Peyer's patch (tissue), 4 donors: ENCODE results near the gene MTX3. TPM values are rescaled to one million over a fixed set of nuclear protein-coding genes. Genes with fewer than 3 reads are reported as not detected.

Source experiments
- DNase-seq, 3 donors: peaks; one replicate each; pipeline ENCODE4 v3.0.0-alpha.2; 2017 to 2019
- H3K27ac ChIP-seq, 4 donors: fragments of 200-600 bp; sonication (generic); one replicate each; pipeline ENCODE4 v1.5.1; 2016 to 2019
- H3K27me3 ChIP-seq, 2 donors: fragments of 200-600 bp; sonication (generic); one replicate each; pipeline ENCODE4 v1.5.1; 2019
- H3K36me3 ChIP-seq, 3 donors: fragments of 200-600 bp; sonication (generic); one replicate each; pipeline ENCODE4 v1.5.1; 2016 to 2019
- H3K4me1 ChIP-seq, 4 donors: fragments of 200-600 bp; sonication (generic); one replicate each; pipeline ENCODE4 v1.5.1; 2016 to 2019
- H3K4me3 ChIP-seq, 4 donors: fragments of 200-600 bp; sonication (generic); 1 replicate in 3 of 4; 2 replicates in 1 of 4; pipeline ENCODE4 v1.5.1; 2016 to 2019; ENCODE audit warnings: mild to moderate bottlenecking in 1 of 4
- H3K9me3 ChIP-seq, 4 donors: fragments of 200-600 bp; sonication (generic); one replicate each; pipeline ENCODE4 v1.5.1; 2016 to 2019; ENCODE audit warnings: mild to moderate bottlenecking in 1 of 4
- POLR2A ChIP-seq, 2 donors: fragments of 450-650 bp; IDR thresholded peaks; one replicate each; pipeline ENCODE4 v1.5.1; 2017; ENCODE audit warnings: antibody characterized with exemption in 2 of 2, mild to moderate bottlenecking in 2 of 2, moderate library complexity in 2 of 2
- total RNA-seq, 4 donors: library from RNA; depleted of rRNA; stranded (reverse); fragments of >200 nt; gene quantifications; one replicate each; pipeline ENCODE4 v1.1.0, GENCODE V29; 2016
- TF ChIP-seq, protein P1 (sequence below), 6 experiments: fragments of 450-650 bp in 4 of 6; fragments of 200-600 bp in 2 of 6; sonication (generic) in 1 of 6; IDR thresholded peaks; one replicate each; pipeline ENCODE4 v1.5.1; 2017 to 2019; ENCODE audit warnings: antibody characterized with exemption in 6 of 6, mild to moderate bottlenecking in 3 of 6, moderate library complexity in 1 of 6

Gene MTX3
- total RNA-seq, 4 donors from 2014 or later, result 8.4 to 11.6 (median 9.2) TPM

- no peak for DNase-seq
- H3K4me1 ChIP-seq, result no peaks in the 10 kb centered on the region
- no peaks in the 10 kb centered on the region for H3K36me3 ChIP-seq
- no peak overlapping the region for H3K27ac ChIP-seq
- no peak overlapping the region for H3K4me3 ChIP-seq
- H3K27me3 ChIP-seq, result no peaks in the 10 kb centered on the region
- TF ChIP-seq POLR2A (IDR thresholded peaks at IDR 0.05), result no peak
- TF ChIP-seq, protein P1, sequence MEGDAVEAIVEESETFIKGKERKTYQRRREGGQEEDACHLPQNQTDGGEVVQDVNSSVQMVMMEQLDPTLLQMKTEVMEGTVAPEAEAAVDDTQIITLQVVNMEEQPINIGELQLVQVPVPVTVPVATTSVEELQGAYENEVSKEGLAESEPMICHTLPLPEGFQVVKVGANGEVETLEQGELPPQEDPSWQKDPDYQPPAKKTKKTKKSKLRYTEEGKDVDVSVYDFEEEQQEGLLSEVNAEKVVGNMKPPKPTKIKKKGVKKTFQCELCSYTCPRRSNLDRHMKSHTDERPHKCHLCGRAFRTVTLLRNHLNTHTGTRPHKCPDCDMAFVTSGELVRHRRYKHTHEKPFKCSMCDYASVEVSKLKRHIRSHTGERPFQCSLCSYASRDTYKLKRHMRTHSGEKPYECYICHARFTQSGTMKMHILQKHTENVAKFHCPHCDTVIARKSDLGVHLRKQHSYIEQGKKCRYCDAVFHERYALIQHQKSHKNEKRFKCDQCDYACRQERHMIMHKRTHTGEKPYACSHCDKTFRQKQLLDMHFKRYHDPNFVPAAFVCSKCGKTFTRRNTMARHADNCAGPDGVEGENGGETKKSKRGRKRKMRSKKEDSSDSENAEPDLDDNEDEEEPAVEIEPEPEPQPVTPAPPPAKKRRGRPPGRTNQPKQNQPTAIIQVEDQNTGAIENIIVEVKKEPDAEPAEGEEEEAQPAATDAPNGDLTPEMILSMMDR (IDR thresholded peaks at IDR 0.05), result no peak
- H3K9me3 ChIP-seq, result no peaks in the 10 kb centered on the region
Measured at GRCh38 chr5:79963261-79964061, 27.6 kb downstream of the MTX3 start.

- no peak for DNase-seq
- no peaks in the 10 kb centered on the region for H3K36me3 ChIP-seq
- no peak for TF ChIP-seq POLR2A (IDR thresholded peaks at IDR 0.05)
- TF ChIP-seq, protein P1 (IDR thresholded peaks at IDR 0.05), result no peak
- H3K4me1 ChIP-seq, result no peaks in the 10 kb centered on the region
- H3K9me3 ChIP-seq, result no peaks in the 10 kb centered on the region
- H3K27ac ChIP-seq, result no peak overlapping the region
- no peaks in the 10 kb centered on the region for H3K27me3 ChIP-seq
- H3K4me3 ChIP-seq, result no peak overlapping the region
Measured at GRCh38 chr5:79962575-79963222, 28.4 kb downstream of the MTX3 start.

DNA sequence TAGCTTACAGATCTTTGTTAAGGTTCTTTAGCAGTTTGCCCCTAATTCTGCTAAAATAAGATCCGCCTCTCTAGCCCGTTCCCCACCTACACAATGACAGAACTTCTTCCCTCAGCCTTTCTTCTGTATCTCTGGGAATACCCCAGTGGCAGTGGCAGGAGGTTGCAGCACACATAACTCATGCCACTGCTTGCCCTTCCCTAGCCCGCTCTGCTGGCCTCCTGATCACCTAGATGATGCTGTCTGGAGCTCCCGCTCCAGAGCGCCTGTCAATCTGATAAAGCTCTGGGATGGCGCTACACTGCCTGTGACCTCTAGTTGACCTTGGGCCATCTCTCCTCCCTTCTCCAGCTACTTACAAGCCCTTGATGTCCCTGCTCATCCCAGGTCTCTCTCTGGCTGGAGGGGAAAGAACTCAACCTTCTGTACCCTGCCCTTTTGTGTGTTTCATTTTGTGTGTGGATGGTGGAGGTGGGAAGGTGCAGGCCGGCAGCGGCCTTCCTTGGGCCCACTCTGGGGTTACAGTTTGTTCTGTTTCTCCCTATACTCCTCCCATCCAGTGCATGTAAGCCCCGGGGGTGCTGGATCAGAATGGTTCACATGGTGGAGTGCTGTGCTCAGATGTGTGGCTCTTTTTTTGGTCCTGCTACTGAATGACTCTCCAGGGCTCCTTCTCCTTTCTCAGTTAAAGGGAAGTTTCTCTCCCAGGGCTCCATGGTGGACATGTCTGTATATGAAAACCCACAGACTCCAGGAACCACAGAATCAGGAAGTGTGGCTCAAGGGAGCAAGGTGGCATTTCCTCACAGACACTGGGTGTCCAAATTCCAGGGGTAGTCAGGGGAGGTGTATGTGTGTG, 29.1 kb downstream of the MTX3 start:
- no peaks in the 10 kb centered on the region for H3K9me3 ChIP-seq
- no peak overlapping the region for H3K4me3 ChIP-seq
- H3K36me3 ChIP-seq, result no peaks in the 10 kb centered on the region
- H3K27me3 ChIP-seq, result no peaks in the 10 kb centered on the region
- no peak for DNase-seq
- H3K4me1 ChIP-seq, result no peaks in the 10 kb centered on the region
- no peak overlapping the region for H3K27ac ChIP-seq
- TF ChIP-seq, protein P1 (IDR thresholded peaks at IDR 0.05), result no peak
- no peak for TF ChIP-seq POLR2A (IDR thresholded peaks at IDR 0.05)

- Histone ChIP-seq H3K36me3 (no peaks in the 10 kb centered on the region), H3K9me3 (no peaks in the 10 kb centered on the region), H3K27me3 (no peaks in the 10 kb centered on the region), H3K4me3 (no peak overlapping the region), H3K4me1 (no peaks in the 10 kb centered on the region), H3K27ac (no peak overlapping the region)
- DNase-seq, result no peak
- TF ChIP-seq, protein P1 (IDR thresholded peaks at IDR 0.05), result no peak
- no peak for TF ChIP-seq POLR2A (IDR thresholded peaks at IDR 0.05)
Measured at GRCh38 chr5:79959407-79959806, 31.7 kb downstream of the MTX3 start.

DNA sequence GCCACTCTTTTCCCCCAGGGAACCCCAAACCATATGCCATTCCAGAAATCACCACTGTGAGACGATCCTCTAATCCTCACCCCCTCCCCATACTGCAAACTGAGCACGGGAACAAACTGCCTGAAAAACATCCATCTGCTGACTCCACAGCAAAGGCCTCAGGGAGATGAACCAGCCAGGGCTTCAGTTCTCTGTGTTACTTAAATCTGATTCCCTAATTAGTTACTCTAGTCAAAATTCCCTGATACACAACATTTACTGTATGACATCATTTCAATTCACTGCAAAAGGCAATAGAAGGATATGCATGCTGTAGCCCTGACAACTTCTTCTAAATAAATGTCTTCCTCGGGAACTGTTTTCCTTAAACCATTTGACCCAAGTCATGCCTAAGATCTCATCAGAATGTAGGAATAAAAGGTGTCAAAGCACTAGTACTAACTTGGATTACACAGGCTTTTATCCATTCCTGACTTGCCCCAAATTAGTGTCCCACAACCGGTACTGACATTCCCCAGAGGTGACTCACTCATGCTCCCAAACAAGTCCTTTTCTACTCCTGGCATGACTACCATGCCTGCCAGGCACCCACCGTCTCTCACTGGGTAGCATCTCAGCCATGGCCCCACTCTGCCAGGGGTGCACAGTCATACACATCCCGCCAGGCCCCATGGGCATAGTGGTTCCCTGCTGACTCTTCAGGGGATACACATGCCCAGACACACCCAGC, 35.0 kb downstream of the MTX3 start:
- no peaks in the 10 kb centered on the region for H3K4me1 ChIP-seq
- H3K36me3 ChIP-seq, result no peaks in the 10 kb centered on the region
- TF ChIP-seq, protein P1 (IDR thresholded peaks at IDR 0.05), result no peak
- TF ChIP-seq POLR2A (IDR thresholded peaks at IDR 0.05), result no peak
- no peak for DNase-seq
- H3K27ac ChIP-seq, result no peak overlapping the region
- no peaks in the 10 kb centered on the region for H3K9me3 ChIP-seq
- no peak overlapping the region for H3K4me3 ChIP-seq
- H3K27me3 ChIP-seq, result no peaks in the 10 kb centered on the region
